Measurements from ENCODE around the gene MRGPRD.

MRGPRD gene

GRCh38 chr11:68994161-68994893 is 13.5 kb upstream of the MRGPRD start:
- CTCF ChIA-PET = no interaction called here
- POLR2A ChIA-PET (ENCODE audit: low non-redundant PET) = no interaction called here
- no peak for DNase-seq (ENCODE audit: low spot score)
- H3K27ac ChIP-seq = no peak overlapping the region
- TF ChIP-seq CTCF (conservative IDR thresholded peaks at IDR 0.05; ENCODE audit: low read depth) = no peak

GRCh38 chr11:68993546-68993945 is 12.8 kb upstream of the MRGPRD start:
- no peak for TF ChIP-seq CTCF (conservative IDR thresholded peaks at IDR 0.05; ENCODE audit: low read depth)
- ChIA-PET CTCF (no interaction called here), POLR2A (ENCODE audit: low non-redundant PET) (no interaction called here)
- no peak for DNase-seq (ENCODE audit: low spot score)
- no peak overlapping the region for H3K27ac ChIP-seq

- POLR2A ChIA-PET (ENCODE audit: low non-redundant PET) = no interaction called here
- TF ChIP-seq CTCF (conservative IDR thresholded peaks at IDR 0.05; ENCODE audit: low read depth) = no peak
- no peak for DNase-seq (ENCODE audit: low spot score)
- CTCF ChIA-PET = no interaction called here
- H3K27ac ChIP-seq = no peak overlapping the region
These were observed 12.0 kb upstream of the MRGPRD start for GRCh38 chr11:68992743-68993255.

DNA sequence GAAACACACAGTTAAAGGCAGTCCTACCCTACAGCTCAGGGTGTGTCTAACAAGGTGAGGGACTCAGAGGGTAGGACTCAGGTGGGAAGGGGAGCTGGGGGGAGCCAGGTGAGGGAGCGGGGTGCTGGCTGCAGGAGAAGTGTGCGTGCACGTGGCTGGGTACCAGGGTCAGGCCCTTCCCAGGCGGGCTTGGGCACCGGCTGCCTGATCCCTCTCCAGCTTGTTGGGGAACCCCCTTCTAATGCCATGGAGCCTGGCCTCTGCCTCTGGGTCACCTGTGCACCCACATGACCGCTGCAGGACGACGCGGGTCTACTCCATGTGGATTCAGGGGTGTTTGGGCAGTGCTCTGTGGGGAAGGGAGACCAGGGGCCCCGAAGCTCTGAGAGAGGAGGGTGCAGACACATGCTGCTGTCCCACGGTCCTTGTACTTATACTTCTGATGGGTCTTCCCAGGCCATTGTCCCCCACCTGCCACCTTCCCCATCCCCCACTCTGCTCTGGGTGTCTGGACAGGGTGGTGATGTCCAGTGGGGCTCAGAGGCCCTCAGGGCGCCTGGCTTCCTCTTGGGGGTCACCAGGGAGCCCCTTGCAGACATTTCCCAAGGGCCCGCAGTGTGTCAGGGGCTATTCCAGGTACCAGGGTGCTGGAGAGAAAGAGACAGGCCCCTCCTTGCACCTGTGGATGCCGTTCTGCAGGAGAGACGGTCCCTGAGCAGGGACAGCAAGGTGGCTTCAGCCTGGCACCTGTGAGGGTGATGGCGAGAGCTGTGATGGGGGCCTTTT is 10.4 kb upstream of the MRGPRD start:
- TF ChIP-seq CTCF (conservative IDR thresholded peaks at IDR 0.05; ENCODE audit: low read depth) = no peak
- CTCF ChIA-PET = interaction anchor here (0.9 kb wide), 1 partner anchor 11 kb away, joined by 3 read pairs; no protein-coding TSS in a partner anchor
- POLR2A ChIA-PET (ENCODE audit: low non-redundant PET) = no interaction called here
- DNase-seq (ENCODE audit: low spot score) = no peak
- H3K27ac ChIP-seq = no peak overlapping the region

DNA sequence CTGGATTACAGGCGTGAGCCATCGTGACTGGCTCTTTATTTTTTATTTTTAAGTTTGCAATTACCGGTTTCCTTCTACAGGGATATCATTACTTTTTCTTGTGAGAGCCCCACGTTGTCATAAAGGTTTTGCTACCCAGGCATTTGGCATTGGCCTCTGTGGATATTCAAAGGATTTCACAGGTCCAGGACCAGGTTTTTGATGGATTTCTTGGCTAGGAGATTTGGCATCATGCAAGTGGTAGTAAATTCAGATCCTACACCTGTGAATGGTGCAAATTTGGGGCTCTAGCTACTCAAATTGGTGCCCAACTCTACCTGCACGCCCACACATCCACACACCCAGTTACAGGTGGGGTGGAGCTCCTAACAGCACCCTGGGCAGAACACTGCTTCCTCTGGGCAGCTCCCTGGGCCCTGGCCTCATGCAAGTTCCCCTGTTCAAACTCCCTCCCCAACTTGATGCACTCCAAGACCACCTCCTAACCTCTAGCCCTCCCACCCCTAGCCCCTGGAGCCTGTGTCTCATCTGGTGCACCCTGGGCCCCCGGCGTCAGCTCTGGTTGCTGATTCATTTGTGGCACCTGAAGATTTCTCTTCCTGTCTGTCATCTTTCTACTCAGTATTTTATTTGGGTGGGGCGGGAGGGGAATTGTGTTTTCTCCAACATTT is 9.3 kb upstream of the MRGPRD start:
- POLR2A ChIA-PET (ENCODE audit: low non-redundant PET) = no interaction called here
- CTCF ChIA-PET = no interaction called here
- no peak for TF ChIP-seq CTCF (conservative IDR thresholded peaks at IDR 0.05; ENCODE audit: low read depth)

DNA sequence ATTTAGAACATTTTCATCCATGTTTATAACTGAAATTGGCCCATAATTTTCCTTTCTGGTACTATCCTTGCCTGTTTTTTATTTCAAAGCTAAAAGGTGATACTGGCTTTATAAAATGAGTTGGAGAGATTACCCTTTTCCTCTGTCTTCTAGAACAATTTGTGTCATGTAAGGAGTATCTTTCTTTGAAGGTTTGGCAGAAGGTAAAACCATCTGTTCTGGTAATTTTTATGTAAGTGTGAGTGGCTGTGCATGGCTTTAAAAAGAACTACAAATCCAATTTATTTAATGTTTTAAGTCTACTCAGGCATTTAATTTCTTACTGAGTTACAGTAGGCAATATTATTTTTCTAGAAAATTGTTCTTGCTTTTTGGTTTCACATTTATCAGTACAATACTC is 7.7 kb upstream of the MRGPRD start:
- ChIA-PET CTCF (no interaction called here), POLR2A (ENCODE audit: low non-redundant PET) (no interaction called here)
- no peak overlapping the region for H3K27ac ChIP-seq
- DNase-seq (ENCODE audit: low spot score) = no peak
- TF ChIP-seq CTCF (conservative IDR thresholded peaks at IDR 0.05; ENCODE audit: low read depth) = no peak

More for the DNA sequence above, 9.3 kb upstream of the MRGPRD start:
- H3K27ac ChIP-seq = no peak overlapping the region
- DNase-seq (ENCODE audit: low spot score) = no peak

Measured in RWPE1 (cell line).